Measurements from ENCODE around the gene CCNF. TPM values are rescaled to one million over a fixed set of nuclear protein-coding genes. Genes with fewer than 3 reads are reported as not detected.

The CCNF gene
- polyA plus RNA-seq, 1 donor (not counting 4 experiments of a cell fraction or from before 2014, with no cell fraction given): 3.5 TPM

- Histone ChIP-seq H3K9ac (ENCODE audit: control insufficient read depth, extremely low read depth, insufficient read depth, low read length) (no peak overlapping the region), H3K9me3 (ENCODE audit: control insufficient read depth, low read depth, low read length) (no peaks in the 10 kb centered on the region), H2AFZ (ENCODE audit: control insufficient read depth, low read length) (no peak overlapping the region), H3K9me1 (ENCODE audit: control insufficient read depth, extremely low read depth, insufficient read depth, low read length) (no peaks in the 10 kb centered on the region), H3K27ac (ENCODE audit: control insufficient read depth, insufficient read depth, low read length) (no peak overlapping the region), H3K4me1 (ENCODE audit: control insufficient read depth, extremely low read depth, insufficient read depth, low read length) (peaks cover 17% of the 10 kb centered on the region), H3K79me2 (ENCODE audit: control insufficient read depth, insufficient read depth, low read length) (no peaks in the 10 kb centered on the region), H3K4me3 (ENCODE audit: control insufficient read depth in 2 of 3, extremely low read depth in 1 of 3, insufficient read depth in 2 of 3, low read depth in 1 of 3, low read length in 3 of 3) (peak overlapping the region in 1 of 3 experiments; percentile 13), H3K27me3 (ENCODE audit: control insufficient read depth, extremely low read depth, insufficient read depth, low read length) (peaks cover 28% of the 10 kb centered on the region), H3K4me2 (ENCODE audit: control insufficient read depth, extremely low read depth, insufficient read depth, low read depth, low read length) (peak overlapping the region; percentile 27), H4K20me1 (ENCODE audit: control insufficient read depth, extremely low read depth, insufficient read depth, low read length) (peaks cover 9% of the 10 kb centered on the region), H3K36me3 (ENCODE audit: control insufficient read depth in 2 of 2, extremely low read depth in 1 of 2, insufficient read depth in 2 of 2, low read length in 2 of 2) (no peaks in the 10 kb centered on the region)
- dilution Hi-C loops (cut with MboI; ENCODE audit: extremely low pct_ligation_motif_present, low sequenced_read_pairs): no loop called here
- FAIRE-seq (no peak), DNase-seq (ENCODE audit: low read depth, low spot score) (no peak)
- TF ChIP-seq EZH2 (IDR thresholded peaks at IDR 0.05; ENCODE audit: low read length) (no peak), CTCF (optimal IDR thresholded peaks at IDR 0.05 in 1 of 3, IDR thresholded peaks at IDR 0.05 in 1 of 3, conservative IDR thresholded peaks at IDR 0.05 in 1 of 3; ENCODE audit: extremely low read depth in 1 of 3, insufficient read depth in 2 of 3, low read length in 3 of 3) (no peak)
Observed at GRCh38 chr16:2473446-2473926, 44.2 kb downstream of the CCNF start.

GRCh38 chr16:2473999-2474876, 45.0 kb downstream of the CCNF start:
- Histone ChIP-seq H3K4me1 (ENCODE audit: control insufficient read depth, extremely low read depth, insufficient read depth, low read length) (peaks cover 13% of the 10 kb centered on the region), H3K79me2 (ENCODE audit: control insufficient read depth, insufficient read depth, low read length) (no peaks in the 10 kb centered on the region), H3K9me1 (ENCODE audit: control insufficient read depth, extremely low read depth, insufficient read depth, low read length) (no peaks in the 10 kb centered on the region), H3K36me3 (ENCODE audit: control insufficient read depth in 2 of 2, extremely low read depth in 1 of 2, insufficient read depth in 2 of 2, low read length in 2 of 2) (peaks cover 0 to under 1% of the 10 kb centered on the region in 2 experiments), H3K27me3 (ENCODE audit: control insufficient read depth, extremely low read depth, insufficient read depth, low read length) (peaks cover 25% of the 10 kb centered on the region), H3K9ac (ENCODE audit: control insufficient read depth, extremely low read depth, insufficient read depth, low read length) (peak overlapping the region; percentile 75), H3K27ac (ENCODE audit: control insufficient read depth, insufficient read depth, low read length) (peak overlapping the region; percentile 52), H3K9me3 (ENCODE audit: control insufficient read depth, low read depth, low read length) (no peaks in the 10 kb centered on the region), H3K4me2 (ENCODE audit: control insufficient read depth, extremely low read depth, insufficient read depth, low read depth, low read length) (peak overlapping the region; percentile 77), H3K4me3 (ENCODE audit: control insufficient read depth in 2 of 3, extremely low read depth in 1 of 3, insufficient read depth in 2 of 3, low read depth in 1 of 3, low read length in 3 of 3) (peak overlapping the region; percentile 76 to 88 (median 82)), H4K20me1 (ENCODE audit: control insufficient read depth, extremely low read depth, insufficient read depth, low read length) (peaks cover 9% of the 10 kb centered on the region), H2AFZ (ENCODE audit: control insufficient read depth, low read length) (peak overlapping the region; percentile 74)
- dilution Hi-C loops (cut with MboI; ENCODE audit: extremely low pct_ligation_motif_present, low sequenced_read_pairs): no loop called here
- no peak for TF ChIP-seq EZH2 (IDR thresholded peaks at IDR 0.05; ENCODE audit: low read length)
- peak in 2 of 3 experiments; percentile 18 to 73 for TF ChIP-seq CTCF (optimal IDR thresholded peaks at IDR 0.05 in 1 of 3, IDR thresholded peaks at IDR 0.05 in 1 of 3, conservative IDR thresholded peaks at IDR 0.05 in 1 of 3; ENCODE audit: extremely low read depth in 1 of 3, insufficient read depth in 2 of 3, low read length in 3 of 3)
- DNase-seq (ENCODE audit: low read depth, low spot score) (no peak), FAIRE-seq (no peak)

Data from keratinocyte (primary cell).